ENCODE results near the gene CLIC5.

DNA sequence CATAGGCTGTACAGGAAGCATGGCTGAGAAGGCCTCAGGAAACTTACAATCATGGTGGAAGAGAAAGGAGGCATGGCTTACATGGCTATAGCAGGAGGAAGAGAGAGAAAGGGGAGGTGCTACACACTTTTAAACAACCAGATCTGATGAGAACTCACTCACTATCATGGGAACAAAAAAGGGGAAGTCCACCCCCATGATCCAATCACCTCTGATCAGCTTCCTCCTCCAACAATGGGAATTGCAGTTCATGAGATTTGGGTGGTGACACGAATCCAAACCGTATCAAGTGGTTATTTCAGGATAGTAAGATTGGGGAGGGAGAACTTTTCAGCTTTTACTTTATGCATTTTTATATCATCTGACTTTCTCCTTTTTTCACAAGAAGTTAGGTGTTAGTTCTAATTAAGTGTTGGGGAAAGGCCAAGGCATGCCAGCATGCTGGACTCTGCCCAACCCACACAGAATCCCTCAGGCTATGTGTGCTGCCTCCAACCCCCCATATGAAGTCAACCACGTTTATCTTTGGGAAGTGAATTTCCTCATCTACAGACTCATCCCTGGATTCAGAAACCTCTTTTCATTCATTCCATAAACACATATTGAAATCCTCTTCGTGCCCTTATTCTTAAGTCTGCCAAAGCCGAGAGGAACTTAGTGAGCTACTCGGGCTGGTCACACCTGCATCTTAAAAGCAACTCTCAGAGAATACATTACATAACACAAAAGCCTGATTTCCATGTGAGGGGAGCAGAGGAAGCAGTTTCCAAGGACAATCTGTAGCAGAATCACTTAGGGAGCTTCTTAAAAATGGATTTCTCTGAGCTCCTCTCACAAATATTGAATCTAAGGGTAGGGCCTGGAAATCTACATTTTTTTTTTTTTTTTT lies 16.7 kb upstream of the CLIC5 start:
- TF ChIP-seq EZH2phosphoT487 (IDR thresholded peaks at IDR 0.05; ENCODE audit: borderline replicate concordance, low read depth, low read length) = no peak
- TF ChIP-seq, protein P1, sequence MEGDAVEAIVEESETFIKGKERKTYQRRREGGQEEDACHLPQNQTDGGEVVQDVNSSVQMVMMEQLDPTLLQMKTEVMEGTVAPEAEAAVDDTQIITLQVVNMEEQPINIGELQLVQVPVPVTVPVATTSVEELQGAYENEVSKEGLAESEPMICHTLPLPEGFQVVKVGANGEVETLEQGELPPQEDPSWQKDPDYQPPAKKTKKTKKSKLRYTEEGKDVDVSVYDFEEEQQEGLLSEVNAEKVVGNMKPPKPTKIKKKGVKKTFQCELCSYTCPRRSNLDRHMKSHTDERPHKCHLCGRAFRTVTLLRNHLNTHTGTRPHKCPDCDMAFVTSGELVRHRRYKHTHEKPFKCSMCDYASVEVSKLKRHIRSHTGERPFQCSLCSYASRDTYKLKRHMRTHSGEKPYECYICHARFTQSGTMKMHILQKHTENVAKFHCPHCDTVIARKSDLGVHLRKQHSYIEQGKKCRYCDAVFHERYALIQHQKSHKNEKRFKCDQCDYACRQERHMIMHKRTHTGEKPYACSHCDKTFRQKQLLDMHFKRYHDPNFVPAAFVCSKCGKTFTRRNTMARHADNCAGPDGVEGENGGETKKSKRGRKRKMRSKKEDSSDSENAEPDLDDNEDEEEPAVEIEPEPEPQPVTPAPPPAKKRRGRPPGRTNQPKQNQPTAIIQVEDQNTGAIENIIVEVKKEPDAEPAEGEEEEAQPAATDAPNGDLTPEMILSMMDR (conservative IDR thresholded peaks at IDR 0.05; ENCODE audit: low read length) = no peak
